OCI-LY3 (cell line): ENCODE results near the gene SLC5A8.
A peak's percentile ranks its signal among the peaks of the same experiment; 100 is the strongest.

ENCODE experiments used
- H2AFZ ChIP-seq: fragments of 200-600, 300-600 bp; shearing (Covaris generic); 2 replicates; pipeline ENCODE4 v1.6.0; 2014; ENCODE audit warnings: antibody characterized with exemption, low read depth, low read length
- H3K27ac ChIP-seq: fragments of 200-600, 300-600 bp; sonication (generic); 2 replicates; pipeline ENCODE4 v1.5.1; 2014; ENCODE audit warnings: mild to moderate bottlenecking, low read length, moderate library complexity, mixed read lengths
- H3K27me3 ChIP-seq: fragments of 200-600, 300-600 bp; sonication (generic); 2 replicates; pipeline ENCODE4 v1.6.1; 2014; ENCODE audit warnings: low read depth, low read length, mixed read lengths
- H3K36me3 ChIP-seq: fragments of 200-600, 300-600 bp; sonication (generic); replicated peaks from 2 replicates; pipeline ENCODE3; 2014; ENCODE audit warnings: low read depth, low read length, mixed read lengths
- H3K4me1 ChIP-seq: fragments of 300-600, 200-600 bp; sonication (generic); 2 replicates; pipeline ENCODE4 v1.6.1; 2014; ENCODE audit warnings: low read length, mixed read lengths
- H3K4me2 ChIP-seq: fragments of 200-600, 300-600 bp; sonication (generic); 2 replicates; pipeline ENCODE4 v1.6.1; 2014; ENCODE audit warnings: low read length, mixed read lengths
- H3K4me3 ChIP-seq: fragments of 300-600, 200-600 bp; sonication (generic); 2 replicates; pipeline ENCODE4 v1.5.1; 2014; ENCODE audit warnings: antibody characterized with exemption, mild to moderate bottlenecking, low read length, moderate library complexity
- H3K79me2 ChIP-seq: fragments of 300-600, 200-600 bp; shearing (Covaris generic); 2 replicates; pipeline ENCODE4 v1.6.1; 2014; ENCODE audit warnings: mild to moderate bottlenecking, low read length, mixed read lengths
- H3K9ac ChIP-seq: fragments of 300-600, 200-600 bp; shearing (Covaris generic); 2 replicates; pipeline ENCODE4 v1.6.0; 2014; ENCODE audit warnings: mild to moderate bottlenecking, low read length, moderate library complexity
- H3K9me3 ChIP-seq: fragments of 200-600, 300-600 bp; shearing (Covaris generic); 2 replicates; pipeline ENCODE4 v1.6.1; 2014; ENCODE audit warnings: low read length, mixed read lengths; ENCODE audit not compliant: insufficient read depth
- H4K20me1 ChIP-seq: fragments of 200-600, 300-600 bp; sonication (generic); 2 replicates; pipeline ENCODE4 v1.6.1; 2016; ENCODE audit warnings: low read length, mixed read lengths; ENCODE audit not compliant: insufficient read depth
- CTCF ChIP-seq: fragments of 200-600, 300-600 bp; sonication (generic); IDR thresholded peaks from 2 replicates; pipeline ENCODE4 v1.5.1; 2014; ENCODE audit warnings: antibody characterized with exemption, low read length, low read depth
- EZH2phosphoT487 ChIP-seq: fragments of 200-600 bp; shearing (Covaris generic); IDR thresholded peaks from 2 replicates; pipeline ENCODE4 v1.6.1; 2018; ENCODE audit warnings: antibody characterized with exemption, mixed run types, low read depth

SLC5A8 gene

GRCh38 chr12:101115326-101115725 lies 94.7 kb downstream of the SLC5A8 start:
- no peaks in the 10 kb centered on the region for H3K79me2 ChIP-seq
- H3K4me1 ChIP-seq: no peaks in the 10 kb centered on the region
- H4K20me1 ChIP-seq: no peaks in the 10 kb centered on the region
- H3K9me3 ChIP-seq: no peaks in the 10 kb centered on the region
- H3K27me3 ChIP-seq: no peaks in the 10 kb centered on the region
- H3K36me3 ChIP-seq: no peaks in the 10 kb centered on the region
- H2AFZ ChIP-seq: no peak overlapping the region
- H3K9ac ChIP-seq: no peak overlapping the region
- TF ChIP-seq EZH2phosphoT487 (no peak), CTCF (no peak)
- no peak overlapping the region for H3K27ac ChIP-seq
- no peak overlapping the region for H3K4me2 ChIP-seq
- no peak overlapping the region for H3K4me3 ChIP-seq

GRCh38 chr12:101111441-101111840 lies 98.6 kb downstream of the SLC5A8 start:
- Histone ChIP-seq H3K27ac (no peak overlapping the region), H3K4me3 (no peak overlapping the region), H3K4me1 (no peaks in the 10 kb centered on the region), H3K79me2 (no peaks in the 10 kb centered on the region), H3K9ac (no peak overlapping the region), H3K27me3 (no peaks in the 10 kb centered on the region), H4K20me1 (no peaks in the 10 kb centered on the region), H3K36me3 (no peaks in the 10 kb centered on the region), H3K9me3 (no peaks in the 10 kb centered on the region), H3K4me2 (no peak overlapping the region), H2AFZ (no peak overlapping the region)
- TF ChIP-seq CTCF: no peak
- no peak for TF ChIP-seq EZH2phosphoT487

GRCh38 chr12:101110866-101111265 lies 99.2 kb downstream of the SLC5A8 start:
- H3K9me3 ChIP-seq: no peaks in the 10 kb centered on the region
- H3K4me3 ChIP-seq: no peak overlapping the region
- no peaks in the 10 kb centered on the region for H3K4me1 ChIP-seq
- H3K79me2 ChIP-seq: no peaks in the 10 kb centered on the region
- H3K27me3 ChIP-seq: no peaks in the 10 kb centered on the region
- H2AFZ ChIP-seq: no peak overlapping the region
- H3K36me3 ChIP-seq: no peaks in the 10 kb centered on the region
- H3K9ac ChIP-seq: no peak overlapping the region
- H3K27ac ChIP-seq: no peak overlapping the region
- TF ChIP-seq EZH2phosphoT487: no peak
- TF ChIP-seq CTCF: no peak
- no peak overlapping the region for H3K4me2 ChIP-seq
- H4K20me1 ChIP-seq: no peaks in the 10 kb centered on the region

DNA sequence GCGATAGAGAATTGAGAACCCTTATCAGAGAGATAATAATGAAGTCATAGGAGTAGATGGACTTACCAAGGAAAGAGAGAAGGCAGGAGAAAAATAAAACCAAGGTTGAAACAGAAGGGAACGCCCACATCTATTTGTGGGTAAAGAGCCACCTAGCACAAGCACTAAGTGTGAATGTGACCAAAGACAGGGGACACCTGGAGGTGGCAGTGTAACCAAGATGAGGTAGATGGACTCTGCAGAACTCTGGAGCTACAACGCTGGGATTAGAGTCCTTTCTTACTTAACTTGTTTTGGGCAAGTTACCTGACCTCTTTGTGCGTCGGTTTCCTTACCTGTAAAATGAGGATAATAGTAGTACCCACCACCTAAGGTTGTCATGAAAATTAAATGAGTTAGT lies 101.9 kb downstream of the SLC5A8 start:
- Histone ChIP-seq H3K4me1 (no peaks in the 10 kb centered on the region), H3K27ac (no peak overlapping the region), H3K27me3 (no peaks in the 10 kb centered on the region), H3K9ac (no peak overlapping the region), H3K4me3 (no peak overlapping the region), H2AFZ (no peak overlapping the region), H4K20me1 (no peaks in the 10 kb centered on the region), H3K4me2 (no peak overlapping the region), H3K36me3 (no peaks in the 10 kb centered on the region), H3K79me2 (no peaks in the 10 kb centered on the region), H3K9me3 (no peaks in the 10 kb centered on the region)
- TF ChIP-seq CTCF: peak; percentile 24; the same call in 1 of the 2 replicates
- TF ChIP-seq EZH2phosphoT487: no peak
